Transverse colon (tissue), 3 donors: ENCODE data around the gene PLBD2.

Experiments
- EP300 ChIP-seq: sonication (generic); formaldehyde crosslinking; IDR thresholded peaks from one replicate; pipeline ENCODE4 v1.6.1; 2017; ENCODE audit warnings: antibody characterized with exemption, low read depth
- POLR2A ChIP-seq: fragments of 450-650 bp; IDR thresholded peaks from one replicate; pipeline ENCODE4 v1.6.1; 2016; ENCODE audit warnings: antibody characterized with exemption, mild to moderate bottlenecking, moderate library complexity
- TF ChIP-seq, protein P1 (sequence below), 5 experiments: fragments of 200-600 bp in 3 of 5; fragments of 450-650 bp in 2 of 5; sonication (generic) in 3 of 5; IDR thresholded peaks; 1 replicate in 2 of 5; 2 replicates in 3 of 5; pipeline ENCODE4 v1.5.1; 2016 to 2017; ENCODE audit warnings: antibody characterized with exemption in 5 of 5, inconsistent platforms in 3 of 5, mild to moderate bottlenecking in 2 of 5, moderate library complexity in 1 of 5

DNA sequence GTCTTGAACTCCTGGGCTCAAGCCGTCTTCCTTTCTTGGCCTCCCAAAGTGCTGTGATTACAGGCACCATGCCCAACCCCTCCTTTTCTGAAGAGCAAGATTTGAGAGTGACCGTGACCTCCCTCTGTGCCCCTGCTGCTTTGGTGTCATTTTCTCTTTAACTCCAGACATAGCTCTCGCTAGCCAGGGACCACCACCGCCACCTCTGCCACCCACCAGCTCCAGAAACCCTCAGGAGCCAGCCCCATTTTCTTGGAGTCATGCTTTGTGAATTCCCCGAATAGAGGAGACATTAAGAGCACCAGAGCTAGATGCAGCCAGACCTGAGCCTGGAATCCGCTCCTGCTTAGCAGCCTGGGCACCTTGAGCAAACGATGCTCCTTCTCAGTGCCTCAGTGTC, 81.9 kb downstream of the PLBD2 start:
- TF ChIP-seq, protein P1, sequence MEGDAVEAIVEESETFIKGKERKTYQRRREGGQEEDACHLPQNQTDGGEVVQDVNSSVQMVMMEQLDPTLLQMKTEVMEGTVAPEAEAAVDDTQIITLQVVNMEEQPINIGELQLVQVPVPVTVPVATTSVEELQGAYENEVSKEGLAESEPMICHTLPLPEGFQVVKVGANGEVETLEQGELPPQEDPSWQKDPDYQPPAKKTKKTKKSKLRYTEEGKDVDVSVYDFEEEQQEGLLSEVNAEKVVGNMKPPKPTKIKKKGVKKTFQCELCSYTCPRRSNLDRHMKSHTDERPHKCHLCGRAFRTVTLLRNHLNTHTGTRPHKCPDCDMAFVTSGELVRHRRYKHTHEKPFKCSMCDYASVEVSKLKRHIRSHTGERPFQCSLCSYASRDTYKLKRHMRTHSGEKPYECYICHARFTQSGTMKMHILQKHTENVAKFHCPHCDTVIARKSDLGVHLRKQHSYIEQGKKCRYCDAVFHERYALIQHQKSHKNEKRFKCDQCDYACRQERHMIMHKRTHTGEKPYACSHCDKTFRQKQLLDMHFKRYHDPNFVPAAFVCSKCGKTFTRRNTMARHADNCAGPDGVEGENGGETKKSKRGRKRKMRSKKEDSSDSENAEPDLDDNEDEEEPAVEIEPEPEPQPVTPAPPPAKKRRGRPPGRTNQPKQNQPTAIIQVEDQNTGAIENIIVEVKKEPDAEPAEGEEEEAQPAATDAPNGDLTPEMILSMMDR (IDR thresholded peaks at IDR 0.05), result no peak
- TF ChIP-seq POLR2A (no peak), EP300 (no peak)
